ENCODE data around the gene BRICD5. TPM values are rescaled to one million over a fixed set of nuclear protein-coding genes. Genes with fewer than 3 reads are reported as not detected.
A peak's percentile ranks its signal among the peaks of the same experiment; 100 is the strongest.
"Not testable (repeated sequence)": the region's sequence is repeated elsewhere in the genome, so short reads cannot be mapped to it uniquely, and the experiment has no call there.

Gene BRICD5
- polyA plus RNA-seq, 3 donors from 2014 or later = 0.10 to 0.36 TPM; not detected in 1

GRCh38 chr16:2206780-2207433, 3.8 kb downstream of the BRICD5 start:
- Mint-ChIP-seq H3K4me1 (peaks cover 19 to 21% of the 10 kb centered on the region in 2 donors), H3K27me3 (ENCODE audit: low read depth in 3 of 3) (peaks cover 7 to 10% (median 9%) of the 10 kb centered on the region in 3 donors)
- DNase-seq = no peak

DNA sequence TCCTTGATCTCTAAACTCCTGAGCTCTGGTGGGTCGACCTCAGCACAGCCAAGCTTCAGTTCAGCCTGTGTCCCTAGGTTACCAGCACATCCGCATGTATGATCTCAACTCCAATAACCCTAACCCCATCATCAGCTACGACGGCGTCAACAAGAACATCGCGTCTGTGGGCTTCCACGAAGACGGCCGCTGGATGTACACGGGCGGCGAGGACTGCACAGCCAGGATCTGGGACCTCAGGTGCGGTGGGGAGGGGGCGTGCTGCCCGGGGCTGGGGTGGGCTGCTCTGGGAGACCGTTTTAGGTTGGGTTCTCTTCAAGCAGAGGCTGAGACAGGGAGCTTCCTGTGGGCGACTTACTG, 4.3 kb downstream of the BRICD5 start:
- Mint-ChIP-seq H3K9me3 (no peaks in the 10 kb centered on the region), H3K4me1 (peaks cover 19 to 21% of the 10 kb centered on the region in 2 donors), H3K27me3 (ENCODE audit: low read depth in 3 of 3) (peaks cover 7 to 11% (median 10%) of the 10 kb centered on the region in 3 donors), H3K4me3 (peak overlapping the region; percentile 71 to 79 (median 76)), H3K36me3 (peaks cover 0 to 6% (median 3%) of the 10 kb centered on the region in 3 donors), H3K27ac (peak overlapping the region in 4 of 6 donors; percentile 71 to 85 (median 80))
- DNase-seq = no peak

More at GRCh38 chr16:2206780-2207433, 3.8 kb downstream of the BRICD5 start:
- Mint-ChIP-seq H3K27ac (peak overlapping the region in 1 of 6 donors; percentile 71), H3K4me3 (peak overlapping the region in 4 of 5 donors; percentile 71 to 79 (median 76)), H3K36me3 (peaks cover 0 to 6% (median 3%) of the 10 kb centered on the region in 3 donors), H3K9me3 (no peaks in the 10 kb centered on the region)

- DNase-seq = no peak
- H3K27ac Mint-ChIP-seq = peak overlapping the region in 5 of 6 donors; percentile 30 to 85 (median 79)
- peak overlapping the region; percentile 71 to 79 (median 76) for H3K4me3 Mint-ChIP-seq
- H3K4me1 Mint-ChIP-seq = peaks cover 19 to 21% of the 10 kb centered on the region in 2 donors
- peaks cover 0 to 6% (median 3%) of the 10 kb centered on the region in 3 donors for H3K36me3 Mint-ChIP-seq
- H3K27me3 Mint-ChIP-seq (ENCODE audit: low read depth in 3 of 3) = peaks cover 7 to 11% (median 11%) of the 10 kb centered on the region in 3 donors
- no peaks in the 10 kb centered on the region for H3K9me3 Mint-ChIP-seq
Observed at GRCh38 chr16:2205967-2206313, 4.7 kb downstream of the BRICD5 start.

DNA sequence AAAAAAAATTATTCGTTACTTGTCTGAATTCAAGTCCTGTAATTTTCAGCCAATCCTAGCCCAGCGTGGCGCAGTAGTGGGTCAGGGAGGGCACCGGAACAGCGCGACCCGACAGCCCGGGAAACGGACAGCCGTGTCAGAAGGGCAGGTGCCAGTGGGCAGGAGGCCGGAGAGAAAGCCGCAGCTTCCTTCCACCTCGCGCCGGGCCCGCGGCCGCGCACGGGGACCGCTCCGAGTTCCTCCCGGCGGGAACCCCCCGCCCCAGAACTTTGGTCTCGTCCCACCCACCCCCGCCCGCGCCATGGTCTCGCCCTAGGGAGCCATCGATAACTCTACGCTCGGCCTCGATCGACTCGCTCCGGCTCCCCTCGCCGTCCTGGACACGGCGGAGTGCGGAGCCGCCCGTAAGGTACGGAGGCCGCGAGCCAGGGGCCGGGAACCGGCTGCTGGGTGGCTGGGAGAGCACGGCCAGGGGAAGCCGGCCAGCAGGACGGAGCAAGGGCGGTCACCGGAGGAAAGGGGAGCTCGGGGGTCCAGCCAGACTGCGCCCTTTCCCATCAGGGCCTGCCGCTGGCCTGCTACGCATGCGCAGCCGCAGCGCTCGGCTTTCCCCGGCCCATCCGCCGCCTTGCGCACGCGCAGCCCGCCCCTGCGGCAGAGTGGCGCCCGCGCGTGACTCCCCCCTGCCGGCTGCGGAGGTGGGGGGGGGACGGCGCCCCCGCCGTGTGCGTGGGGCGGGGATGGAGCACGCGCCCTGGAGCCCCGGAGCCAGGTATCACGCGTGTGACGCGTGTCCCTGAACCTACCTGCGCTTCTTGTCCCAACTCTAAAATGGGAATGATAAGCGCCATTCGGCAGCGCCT, 5.3 kb downstream of the BRICD5 start, which contains the start of gene MLST8:
MLST8 (plus strand) TSS at position 351 of the 863 bp plus-strand sequence. CDS start 632 bp downstream, outside the sequence.
- H3K36me3 Mint-ChIP-seq = peaks cover 0 to 6% (median 6%) of the 10 kb centered on the region in 3 donors
- H3K27me3 Mint-ChIP-seq (ENCODE audit: low read depth in 3 of 3) = peaks cover 7 to 11% (median 11%) of the 10 kb centered on the region in 3 donors
- H3K9me3 Mint-ChIP-seq = no peaks in the 10 kb centered on the region
- DNase-seq = peak; percentile 96 to 98 (median 98)
- peaks cover 19 to 21% of the 10 kb centered on the region in 2 donors for H3K4me1 Mint-ChIP-seq
- H3K27ac Mint-ChIP-seq = peak within 1 kb of the TSS; percentile 44 to 89 (median 81)
- H3K4me3 Mint-ChIP-seq = peak within 1 kb of the TSS; percentile 79 to 86 (median 79)

- DNase-seq = peak in 1 of 3 donors; percentile 18
- peaks cover 7 to 11% (median 11%) of the 10 kb centered on the region in 3 donors for H3K27me3 Mint-ChIP-seq (ENCODE audit: low read depth in 3 of 3)
- H3K4me3 Mint-ChIP-seq = peak overlapping the region; percentile 66 to 80 (median 79)
- peaks cover 19 to 21% of the 10 kb centered on the region in 2 donors for H3K4me1 Mint-ChIP-seq
- H3K36me3 Mint-ChIP-seq = peaks cover 0 to 8% (median 6%) of the 10 kb centered on the region in 3 donors
- H3K27ac Mint-ChIP-seq = peak overlapping the region; percentile 36 to 80 (median 78)
- no peaks in the 10 kb centered on the region for H3K9me3 Mint-ChIP-seq
Observed at GRCh38 chr16:2204416-2205103, 6.1 kb downstream of the BRICD5 start.

DNA sequence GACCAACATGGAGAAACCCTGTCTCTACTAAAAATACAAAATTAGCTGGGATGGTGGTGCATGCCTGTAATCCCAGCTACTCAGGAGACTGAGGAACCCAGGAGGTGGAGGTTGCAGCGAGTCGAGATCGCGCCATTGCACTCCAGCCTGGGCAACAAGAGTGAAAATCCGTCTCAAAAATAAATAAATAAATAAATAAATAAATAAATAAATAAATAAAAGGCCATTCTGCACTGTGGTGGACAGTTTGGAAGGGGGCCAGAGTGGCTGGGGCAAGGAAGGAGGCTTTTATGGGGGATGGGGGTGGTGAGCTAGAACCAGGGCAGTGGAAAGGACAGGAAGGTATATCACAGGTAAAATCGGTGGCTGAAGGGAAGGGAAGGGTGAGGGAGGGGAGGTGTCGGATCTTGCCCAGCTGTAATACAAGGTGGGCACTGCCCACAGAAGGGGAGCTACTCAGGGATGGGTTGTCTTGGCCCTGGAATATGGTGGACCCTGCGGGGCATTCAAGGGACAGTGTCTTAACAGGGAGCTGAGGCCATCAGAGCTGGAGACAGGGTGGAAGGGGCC, 7.5 kb downstream of the BRICD5 start:
- not testable (repeated sequence) for H3K36me3 Mint-ChIP-seq, H3K9me3 Mint-ChIP-seq, DNase-seq
- Mint-ChIP-seq H3K4me1 (peaks cover 19 to 23% of the 10 kb centered on the region in 2 donors), H3K4me3 (peak overlapping the region; percentile 37 to 79 (median 60)), H3K27me3 (ENCODE audit: low read depth in 3 of 3) (peaks cover 9 to 16% (median 15%) of the 10 kb centered on the region in 3 donors), H3K27ac (peak overlapping the region in 2 of 6 donors; percentile 30 to 45)

DNA sequence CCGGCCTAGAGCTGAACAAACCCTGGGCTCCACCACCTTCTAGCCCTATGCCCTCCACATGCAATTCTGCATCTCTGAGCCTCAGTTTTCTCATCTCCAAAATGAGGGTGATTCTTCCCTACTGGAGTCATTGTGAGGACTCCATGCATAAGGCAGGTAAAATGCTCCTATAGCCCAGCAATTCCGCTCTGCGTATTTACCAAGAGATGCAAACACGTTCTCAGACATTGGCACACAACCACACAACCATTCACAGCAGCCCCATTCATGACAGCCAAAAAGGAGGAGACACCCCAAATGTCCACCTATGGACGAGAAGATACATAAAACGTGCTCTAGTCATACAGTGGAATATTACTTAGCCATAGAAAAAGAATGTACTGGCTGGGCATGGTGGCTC, 10.3 kb downstream of the BRICD5 start:
- Mint-ChIP-seq H3K36me3 (peaks cover 0 to 8% (median 0%) of the 10 kb centered on the region in 3 donors), H3K27me3 (ENCODE audit: low read depth in 3 of 3) (peaks cover 7 to 23% (median 12%) of the 10 kb centered on the region in 3 donors), H3K9me3 (no peaks in the 10 kb centered on the region), H3K4me1 (peaks cover 7 to 13% of the 10 kb centered on the region in 2 donors), H3K4me3 (no peak overlapping the region), H3K27ac (peak overlapping the region in 1 of 6 donors; percentile 53)
- no peak for DNase-seq

GRCh38 chr16:2199621-2200139, 11.0 kb downstream of the BRICD5 start:
- H3K9me3 Mint-ChIP-seq = no peaks in the 10 kb centered on the region
- DNase-seq = no peak
- H3K27ac Mint-ChIP-seq = no peak overlapping the region
- peaks cover 0 to 8% (median 0%) of the 10 kb centered on the region in 3 donors for H3K36me3 Mint-ChIP-seq
- H3K4me3 Mint-ChIP-seq = no peak overlapping the region
- peaks cover 5 to 25% (median 12%) of the 10 kb centered on the region in 3 donors for H3K27me3 Mint-ChIP-seq (ENCODE audit: low read depth in 3 of 3)
- peaks cover 5 to 12% of the 10 kb centered on the region in 2 donors for H3K4me1 Mint-ChIP-seq

DNA sequence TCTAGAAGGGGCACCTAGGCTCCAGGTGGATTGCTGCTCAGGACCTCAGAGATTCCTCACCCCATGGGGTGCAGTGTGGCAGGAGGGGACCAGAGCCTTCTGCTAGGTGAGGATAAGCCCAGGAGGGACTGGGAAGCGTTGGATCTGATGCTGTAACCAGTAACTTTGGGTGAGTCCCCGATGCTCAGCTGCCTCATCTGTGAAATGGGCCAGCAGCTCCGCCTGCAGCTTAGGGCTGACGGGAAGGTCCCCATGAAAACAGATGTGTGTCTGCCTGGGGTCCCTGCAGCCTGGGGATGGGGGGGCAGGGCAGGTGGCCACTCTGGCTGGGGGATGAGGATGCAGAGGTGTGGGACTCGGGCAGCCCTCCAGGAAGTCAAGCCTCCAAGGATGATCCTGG, 11.6 kb downstream of the BRICD5 start:
- Mint-ChIP-seq H3K36me3 (peaks cover 0 to 8% (median 0%) of the 10 kb centered on the region in 3 donors), H3K27ac (no peak overlapping the region), H3K4me3 (no peak overlapping the region), H3K27me3 (ENCODE audit: low read depth in 3 of 3) (peaks cover 5 to 25% (median 9%) of the 10 kb centered on the region in 3 donors), H3K4me1 (peaks cover 0 to 8% of the 10 kb centered on the region in 2 donors), H3K9me3 (no peaks in the 10 kb centered on the region)
- DNase-seq = no peak

- peak overlapping the region in 3 of 5 donors; percentile 49 to 53 (median 50) for H3K4me3 Mint-ChIP-seq
- no peak for DNase-seq
- no peak overlapping the region for H3K27ac Mint-ChIP-seq
- H3K27me3 Mint-ChIP-seq (ENCODE audit: low read depth in 3 of 3) = peaks cover 7 to 22% (median 8%) of the 10 kb centered on the region in 3 donors
- peaks cover 0 to 8% (median 0%) of the 10 kb centered on the region in 3 donors for H3K36me3 Mint-ChIP-seq
- no peaks in the 10 kb centered on the region for H3K9me3 Mint-ChIP-seq
- peaks cover 0 to 5% of the 10 kb centered on the region in 2 donors for H3K4me1 Mint-ChIP-seq
Observed at GRCh38 chr16:2198283-2198682, 12.4 kb downstream of the BRICD5 start.

DNA sequence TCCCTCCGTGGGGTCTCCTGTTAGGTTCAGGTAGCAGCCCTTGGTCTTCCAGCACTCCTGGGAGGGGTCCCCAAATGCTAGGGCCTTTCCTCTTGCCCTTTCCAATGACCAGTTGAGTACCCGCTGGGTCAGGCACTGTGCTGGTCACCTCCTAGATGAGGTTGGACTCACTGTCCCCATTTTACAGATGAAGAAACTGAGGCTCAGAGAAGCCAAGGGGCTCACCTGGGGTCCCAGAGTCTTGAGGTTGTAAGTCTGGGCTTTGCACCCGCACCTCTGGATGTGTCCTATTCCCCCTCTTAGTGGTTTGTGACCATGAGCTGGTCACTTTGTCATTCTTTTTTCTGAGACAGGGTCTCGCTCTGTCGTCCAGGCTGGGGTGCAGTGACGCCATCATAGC, 12.9 kb downstream of the BRICD5 start:
- Mint-ChIP-seq H3K4me1 (peaks cover 0 to 5% of the 10 kb centered on the region in 2 donors), H3K27ac (no peak overlapping the region), H3K36me3 (peaks cover 0 to 8% (median 0%) of the 10 kb centered on the region in 3 donors)

DNA sequence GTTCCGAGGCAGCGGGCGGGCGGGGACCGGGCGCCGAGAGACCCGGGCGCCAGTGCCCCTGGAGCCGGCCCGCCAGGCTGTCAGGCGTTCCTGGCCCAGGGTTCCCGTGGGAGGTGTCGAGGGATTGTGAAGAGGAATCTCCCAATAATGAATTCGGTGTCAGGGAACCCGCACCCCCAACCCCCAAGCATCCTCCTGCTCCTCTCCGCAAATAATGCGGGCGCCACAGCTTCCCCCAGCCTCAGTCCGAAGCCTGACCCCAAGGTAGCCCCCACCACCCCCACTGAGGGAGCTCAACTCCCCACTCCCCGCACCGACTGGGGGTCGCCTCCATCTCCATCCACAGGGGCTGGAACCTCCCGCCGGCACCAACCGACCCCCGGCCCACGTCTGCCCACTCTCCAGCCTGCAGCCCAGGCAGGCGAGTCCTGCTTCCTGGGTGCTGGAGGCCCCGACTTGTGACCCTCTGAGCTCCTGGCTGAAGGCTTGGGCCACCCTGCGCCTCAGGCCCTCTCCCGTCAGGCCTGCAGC, 13.6 kb downstream of the BRICD5 start:
- H3K4me3 Mint-ChIP-seq = peak overlapping the region; percentile 15 to 62 (median 49)
- H3K9me3 Mint-ChIP-seq = no peaks in the 10 kb centered on the region
- H3K27ac Mint-ChIP-seq = no peak overlapping the region
- no peak for DNase-seq
- H3K36me3 Mint-ChIP-seq = peaks cover 0 to 7% (median 0%) of the 10 kb centered on the region in 3 donors
- peaks cover 7 to 21% (median 10%) of the 10 kb centered on the region in 3 donors for H3K27me3 Mint-ChIP-seq (ENCODE audit: low read depth in 3 of 3)
- H3K4me1 Mint-ChIP-seq = peaks cover 0 to 5% of the 10 kb centered on the region in 2 donors

More for the DNA sequence above, 12.9 kb downstream of the BRICD5 start:
- Mint-ChIP-seq H3K27me3 (ENCODE audit: low read depth in 3 of 3) (peaks cover 7 to 22% (median 8%) of the 10 kb centered on the region in 3 donors), H3K9me3 (no peaks in the 10 kb centered on the region), H3K4me3 (peak overlapping the region; percentile 49 to 58 (median 50))
- no peak for DNase-seq
